ENCODE data around the gene TMEM126A.

Gene TMEM126A

DNA sequence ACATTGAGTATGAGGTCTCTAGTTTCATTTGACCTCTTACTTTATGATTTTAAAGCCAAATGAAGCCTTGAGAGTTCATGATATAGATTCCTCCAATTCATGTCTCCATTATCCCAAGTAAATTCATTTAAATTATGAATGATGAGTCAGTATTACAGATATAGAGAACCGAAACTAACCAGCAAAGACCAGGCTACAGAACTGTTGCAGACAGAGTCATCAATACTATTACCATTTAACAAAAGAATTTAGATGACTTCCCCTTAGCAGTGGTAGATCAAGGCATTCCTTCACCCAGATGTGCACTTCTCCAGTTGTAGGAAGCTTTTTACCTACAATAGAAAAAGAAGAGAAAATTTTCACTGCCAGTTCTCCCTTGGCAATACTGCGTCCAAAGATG, 50.0 kb downstream of the TMEM126A start:
- H4K20me1 ChIP-seq, result no peaks in the 10 kb centered on the region
- TF ChIP-seq Cebpa-rat (IDR thresholded peaks at IDR 0.05), result no peak
- H3K27me3 ChIP-seq, result no peaks in the 10 kb centered on the region
- no peak overlapping the region for H3K9ac ChIP-seq
- no peaks in the 10 kb centered on the region for H3K4me1 ChIP-seq
- H3K27ac ChIP-seq, result no peak overlapping the region
- no peaks in the 10 kb centered on the region for H3K9me3 ChIP-seq
- H3K36me3 ChIP-seq, result no peaks in the 10 kb centered on the region
- no peak overlapping the region for H3K4me3 ChIP-seq
- H3K4me2 ChIP-seq, result no peak overlapping the region

DNA sequence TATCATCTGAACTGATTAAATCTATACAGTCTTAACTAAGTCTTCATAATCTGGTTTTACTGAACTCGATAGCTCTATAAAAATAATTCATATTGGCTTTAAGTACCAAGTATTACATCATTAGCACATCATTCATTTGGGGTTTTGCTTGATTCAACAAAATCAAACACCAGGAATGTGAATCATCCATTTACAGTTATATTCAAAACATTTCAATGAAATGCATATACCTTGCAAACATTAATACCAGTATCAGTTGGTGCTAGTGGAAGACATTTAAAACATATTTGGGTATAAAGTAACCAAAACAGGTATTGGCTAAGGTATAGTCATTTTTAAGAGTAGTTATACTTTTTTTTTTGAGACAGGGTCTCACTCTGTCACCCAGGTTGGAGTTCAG, 50.4 kb downstream of the TMEM126A start:
- no peaks in the 10 kb centered on the region for H3K27me3 ChIP-seq
- H3K4me3 ChIP-seq, result no peak overlapping the region
- H3K4me2 ChIP-seq, result no peak overlapping the region
- H4K20me1 ChIP-seq, result no peaks in the 10 kb centered on the region
- H3K9me3 ChIP-seq, result no peaks in the 10 kb centered on the region
- no peak overlapping the region for H3K9ac ChIP-seq
- no peak for TF ChIP-seq Cebpa-rat (IDR thresholded peaks at IDR 0.05)
- no peak overlapping the region for H3K27ac ChIP-seq
- H3K4me1 ChIP-seq, result peaks cover under 1% of the 10 kb centered on the region; the same call in 1 of the 2 replicates
- no peaks in the 10 kb centered on the region for H3K36me3 ChIP-seq

DNA sequence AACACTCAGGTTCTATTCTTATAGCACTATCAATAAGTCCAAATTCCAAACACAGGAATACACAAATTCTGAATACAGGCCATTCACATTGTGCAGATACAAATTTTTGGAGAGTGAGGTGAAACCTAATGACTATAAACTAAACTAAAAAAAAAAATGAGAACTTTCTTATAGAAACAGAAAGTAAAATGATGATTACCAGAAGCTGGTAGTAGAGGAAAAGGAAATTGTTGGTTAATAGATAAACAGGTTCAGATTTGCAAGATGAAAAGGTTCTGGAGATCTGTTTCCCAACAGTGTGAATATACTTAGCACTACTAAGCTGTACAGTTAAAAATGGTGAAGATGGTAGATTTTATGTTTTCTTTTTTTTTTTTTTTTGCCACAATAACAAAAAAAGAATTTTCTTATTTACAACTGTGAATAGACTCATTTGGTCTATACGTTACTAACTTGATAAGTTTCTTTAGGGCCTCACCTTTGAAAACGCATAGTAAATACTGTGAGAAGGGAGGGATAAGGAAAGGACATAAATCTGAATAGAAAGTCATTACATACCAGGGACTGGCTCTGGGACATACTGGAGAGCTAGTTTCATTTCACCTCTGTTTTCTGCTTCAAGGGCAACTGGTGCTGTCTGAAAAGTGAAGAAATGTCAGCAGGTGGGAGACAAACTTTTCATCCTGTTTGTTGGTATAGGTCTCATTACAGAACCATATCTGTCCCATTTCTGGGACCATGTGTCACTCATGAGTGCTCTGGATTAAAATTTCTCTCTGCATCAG, 52.4 kb downstream of the TMEM126A start:
- Histone ChIP-seq H3K4me3 (no peak overlapping the region), H3K4me1 (peaks cover 6% of the 10 kb centered on the region; the same call in 1 of the 2 replicates), H3K27ac (no peak overlapping the region), H3K27me3 (no peaks in the 10 kb centered on the region), H3K4me2 (no peak overlapping the region), H3K36me3 (no peaks in the 10 kb centered on the region), H3K9ac (no peak overlapping the region), H3K9me3 (no peaks in the 10 kb centered on the region), H4K20me1 (no peaks in the 10 kb centered on the region)
- TF ChIP-seq Cebpa-rat (IDR thresholded peaks at IDR 0.05), result no peak

DNA sequence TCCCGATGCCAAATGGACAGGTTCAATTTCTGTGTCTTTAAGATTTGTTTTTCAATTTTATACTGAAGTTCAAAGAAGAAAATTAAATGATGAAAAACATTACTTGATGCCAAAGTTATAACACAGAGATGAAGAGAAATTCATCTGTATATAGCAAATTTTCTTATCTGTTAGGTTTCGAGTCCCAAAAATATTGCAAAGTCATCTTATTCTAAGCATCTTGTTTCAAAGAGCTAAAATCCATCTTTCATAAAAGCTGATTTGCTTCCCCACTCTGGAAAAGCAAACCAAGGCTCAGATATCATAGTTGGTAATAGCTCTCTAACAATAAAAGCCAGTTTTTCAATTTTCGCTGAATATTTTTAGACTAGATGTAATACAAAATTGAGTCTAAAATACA, 57.2 kb downstream of the TMEM126A start:
- Histone ChIP-seq H3K4me1 (peaks cover 6% of the 10 kb centered on the region; the same call in 1 of the 2 replicates), H3K4me2 (no peak overlapping the region), H3K27ac (no peak overlapping the region), H3K27me3 (no peaks in the 10 kb centered on the region), H3K36me3 (no peaks in the 10 kb centered on the region), H3K9me3 (no peaks in the 10 kb centered on the region), H3K4me3 (no peak overlapping the region), H4K20me1 (no peaks in the 10 kb centered on the region), H3K9ac (no peak overlapping the region)
- no peak for TF ChIP-seq Cebpa-rat (IDR thresholded peaks at IDR 0.05)

DNA sequence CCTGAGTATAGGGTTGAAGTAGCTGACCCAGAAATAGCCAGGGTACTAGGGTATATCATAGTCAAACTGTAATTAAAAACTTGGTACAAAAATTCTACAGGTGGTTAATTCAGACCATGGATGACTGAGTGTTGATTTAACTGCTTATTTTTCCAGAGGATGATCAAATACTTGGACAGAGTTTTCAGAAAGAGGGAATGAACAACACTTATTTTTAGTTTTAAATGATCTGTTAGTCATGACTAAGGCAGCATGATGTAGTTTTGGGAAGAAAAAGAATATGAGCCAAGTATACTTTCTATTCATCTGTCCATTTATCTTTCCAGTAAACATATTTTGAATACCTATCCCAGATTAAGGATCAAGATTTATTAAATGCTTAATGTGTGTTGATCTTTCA, 58.0 kb downstream of the TMEM126A start:
- H3K27ac ChIP-seq, result no peak overlapping the region
- no peaks in the 10 kb centered on the region for H3K27me3 ChIP-seq
- H3K4me3 ChIP-seq, result no peak overlapping the region
- H3K9ac ChIP-seq, result no peak overlapping the region
- H3K4me1 ChIP-seq, result peaks cover 6% of the 10 kb centered on the region; the same call in 1 of the 2 replicates
- TF ChIP-seq Cebpa-rat (IDR thresholded peaks at IDR 0.05), result no peak
- no peak overlapping the region for H3K4me2 ChIP-seq
- no peaks in the 10 kb centered on the region for H4K20me1 ChIP-seq
- no peaks in the 10 kb centered on the region for H3K36me3 ChIP-seq
- H3K9me3 ChIP-seq, result no peaks in the 10 kb centered on the region
